GM21528 (cell line): ENCODE results near the gene PLEKHG1.

ENCODE experiments used
- ATAC-seq: cut with Tn5 transposase; IDR thresholded peaks from one replicate; pipeline ENCODE4 v1.9.1; 2021; ENCODE audit warnings: mild to moderate bottlenecking, moderate library complexity; ENCODE audit not compliant: unreplicated experiment, low FRiP score

The PLEKHG1 gene

DNA sequence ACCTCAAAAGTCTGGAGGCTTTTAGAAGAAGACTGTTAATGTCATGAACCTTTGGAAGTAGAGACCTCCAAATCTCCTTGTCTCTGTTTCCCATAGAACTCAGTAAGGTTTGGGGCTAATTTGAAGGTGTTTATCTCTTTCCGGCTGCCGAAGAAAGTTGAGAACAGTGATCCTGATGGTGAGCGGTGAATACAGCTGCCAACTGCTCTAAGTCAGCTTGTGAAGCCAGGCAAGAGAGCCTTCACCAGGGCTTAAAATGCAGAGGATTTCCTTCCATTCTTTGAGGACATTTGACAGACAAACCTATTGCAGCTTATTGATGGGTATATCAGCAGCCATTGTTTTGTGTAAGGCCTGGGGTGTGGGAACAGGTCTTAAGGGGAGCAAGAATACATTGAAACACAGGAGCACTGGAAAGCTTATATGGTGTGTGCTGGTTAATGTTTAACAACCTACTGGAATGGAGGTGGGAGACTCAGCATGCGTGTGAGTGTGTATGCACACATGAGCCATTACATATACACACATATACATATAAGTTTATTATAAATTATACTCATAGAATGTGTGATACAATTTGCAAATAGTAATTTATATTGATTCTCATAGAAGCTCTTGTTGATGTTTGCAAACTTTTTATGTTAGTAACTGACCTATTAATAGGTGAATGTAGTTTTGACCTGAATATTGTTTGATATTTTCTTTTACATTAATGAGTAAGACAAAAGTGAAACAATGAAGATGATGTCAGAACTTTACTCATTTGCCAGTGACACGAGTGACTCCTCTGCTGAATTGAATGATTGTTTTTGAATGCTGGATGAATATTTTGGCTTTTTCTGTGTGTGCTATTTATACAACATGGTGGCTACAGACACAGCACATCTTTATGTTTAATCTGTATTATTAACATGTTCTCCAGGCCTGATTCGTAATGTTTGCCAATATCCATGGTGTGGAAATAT lies 18.1 kb downstream of the PLEKHG1 start:
- no peak for ATAC-seq

DNA sequence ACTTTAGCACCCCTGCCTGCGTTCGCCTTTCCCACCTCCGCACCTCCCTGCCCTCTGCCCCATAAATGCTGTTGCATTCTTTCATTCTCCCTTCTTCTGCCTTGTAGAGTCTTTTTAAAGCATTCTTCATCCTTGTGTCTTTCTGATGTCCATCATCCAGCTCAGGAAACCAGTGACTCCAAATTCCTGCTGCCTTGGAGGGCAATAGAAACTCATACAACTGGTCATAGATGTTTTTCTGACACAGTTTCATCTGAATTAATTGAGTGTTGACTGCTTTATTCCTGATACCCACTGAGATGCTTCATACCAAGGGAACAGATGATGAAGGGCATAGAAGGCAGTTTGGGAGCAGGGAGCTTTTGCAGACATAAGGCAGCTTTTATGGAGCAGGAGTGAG lies 19.6 kb downstream of the PLEKHG1 start:
- no peak for ATAC-seq

DNA sequence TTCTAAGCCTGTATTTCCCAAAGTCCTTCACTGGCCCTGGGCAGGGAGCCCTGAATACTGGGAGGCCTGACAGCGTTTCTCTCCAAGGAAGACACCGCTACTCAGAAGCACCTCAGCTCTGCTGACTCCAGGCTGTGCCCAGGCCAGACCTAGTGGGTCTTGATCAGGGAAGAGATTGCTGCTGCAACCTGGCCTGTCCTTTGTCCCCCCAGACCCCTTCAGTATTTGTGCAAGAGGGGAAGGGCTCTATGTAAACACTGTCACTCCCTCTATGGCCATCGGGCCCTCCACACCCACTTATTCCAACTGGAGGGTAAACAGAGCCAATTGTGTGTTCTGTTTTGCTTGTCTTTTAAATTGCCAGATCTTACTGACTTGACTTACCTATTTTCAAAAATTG lies 20.6 kb downstream of the PLEKHG1 start:
- ATAC-seq, result no peak

DNA sequence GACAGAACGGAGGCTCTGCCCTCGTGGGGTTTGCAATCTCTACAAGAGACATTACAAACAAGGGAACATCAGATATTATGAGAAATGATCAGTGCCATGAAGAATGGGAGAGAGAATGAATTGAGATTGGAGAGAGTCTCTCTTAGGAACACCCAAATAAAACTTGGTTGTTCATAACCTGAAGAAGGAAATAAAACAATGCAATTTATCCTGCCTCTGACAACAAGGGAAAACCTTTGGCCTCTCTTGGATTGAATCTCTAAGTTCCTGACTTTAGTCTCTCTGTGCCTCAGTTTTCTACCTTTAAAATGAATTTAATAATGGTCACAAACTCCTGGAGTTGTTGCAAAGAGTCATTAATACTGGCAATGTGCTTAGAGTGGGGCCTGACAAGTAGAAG lies 21.1 kb downstream of the PLEKHG1 start:
- no peak for ATAC-seq

DNA sequence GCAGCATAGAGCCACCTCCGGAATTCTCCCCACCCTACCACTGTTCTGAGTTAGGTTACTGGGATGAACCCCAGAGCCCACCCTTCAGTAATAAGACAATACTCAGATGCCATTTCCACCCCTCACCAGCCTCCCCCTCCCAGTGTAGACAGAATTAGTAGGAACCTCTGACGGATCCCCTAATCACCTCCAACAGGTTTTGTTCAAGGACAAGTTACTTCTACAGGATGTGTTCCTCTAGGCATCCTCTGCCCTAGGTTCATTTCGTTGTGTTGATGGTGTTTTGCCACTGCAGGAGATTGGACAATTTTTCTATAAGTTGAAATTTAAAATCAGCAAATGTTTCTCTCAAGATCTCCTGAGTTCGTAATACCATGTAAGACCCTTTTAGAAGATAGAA lies 22.8 kb downstream of the PLEKHG1 start:
- ATAC-seq, result no peak

DNA sequence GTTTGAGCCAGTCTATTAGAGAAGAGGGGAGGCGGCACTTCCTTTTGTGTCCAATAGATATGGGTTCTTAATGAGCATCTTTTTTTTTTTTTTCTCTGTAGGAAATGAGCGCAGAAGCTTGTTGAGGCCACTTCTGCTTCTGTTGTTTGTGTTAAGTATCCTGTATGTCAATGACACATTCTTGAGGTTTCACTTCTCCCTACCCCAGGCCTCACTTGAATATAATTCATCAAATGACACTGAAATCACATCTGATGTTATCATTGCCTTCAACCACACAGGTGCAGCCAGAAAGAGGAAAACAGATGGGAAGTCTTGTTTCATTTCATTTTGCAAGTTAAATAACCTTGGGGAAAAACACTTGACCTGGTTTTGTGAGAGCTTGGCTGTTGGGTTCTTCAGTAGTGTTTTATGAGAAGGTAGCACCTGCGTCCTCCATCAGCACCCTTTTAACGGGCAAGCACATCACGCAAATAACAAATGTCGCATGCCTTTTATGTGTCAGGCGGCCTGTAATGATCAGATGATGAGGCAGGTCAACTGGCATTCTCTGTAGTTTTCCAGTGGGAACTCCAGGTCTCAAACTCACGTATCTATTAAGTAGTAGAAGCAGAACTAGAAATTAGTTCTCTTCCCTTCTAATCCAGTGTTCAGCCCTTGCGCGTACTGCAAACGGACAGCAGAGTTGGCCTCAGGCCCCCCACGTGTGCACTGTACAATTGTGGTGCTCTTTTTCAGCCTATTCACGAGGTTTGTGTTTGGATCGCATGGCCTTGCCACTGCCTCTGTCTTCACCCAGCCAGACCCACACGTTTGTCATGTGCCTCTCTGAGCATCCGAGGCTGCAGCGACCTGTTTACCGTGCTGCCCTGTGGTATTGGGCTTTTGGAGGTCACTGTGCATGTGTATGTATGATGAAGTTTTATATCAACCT lies 23.5 kb downstream of the PLEKHG1 start:
- peak; percentile 98 for ATAC-seq

DNA sequence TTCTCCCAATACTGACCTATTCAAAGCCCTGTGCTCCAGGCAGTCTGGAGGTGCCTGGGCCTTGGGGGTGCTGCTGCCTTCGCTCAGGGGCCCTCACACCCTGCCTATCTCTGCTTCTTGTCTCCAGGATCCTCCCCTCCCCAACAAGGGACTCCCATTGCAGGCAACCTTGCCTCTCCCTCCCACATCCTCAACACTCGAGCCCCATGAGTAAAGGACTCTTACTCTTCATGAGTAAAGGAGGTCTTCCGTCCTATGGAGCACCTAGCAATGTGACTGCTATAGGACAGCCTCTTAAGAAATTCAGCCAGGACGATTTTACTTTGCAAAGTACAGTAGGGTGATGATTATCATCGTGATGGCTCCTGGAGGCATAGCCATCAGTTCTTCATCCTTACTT lies 24.5 kb downstream of the PLEKHG1 start:
- ATAC-seq, result no peak

DNA sequence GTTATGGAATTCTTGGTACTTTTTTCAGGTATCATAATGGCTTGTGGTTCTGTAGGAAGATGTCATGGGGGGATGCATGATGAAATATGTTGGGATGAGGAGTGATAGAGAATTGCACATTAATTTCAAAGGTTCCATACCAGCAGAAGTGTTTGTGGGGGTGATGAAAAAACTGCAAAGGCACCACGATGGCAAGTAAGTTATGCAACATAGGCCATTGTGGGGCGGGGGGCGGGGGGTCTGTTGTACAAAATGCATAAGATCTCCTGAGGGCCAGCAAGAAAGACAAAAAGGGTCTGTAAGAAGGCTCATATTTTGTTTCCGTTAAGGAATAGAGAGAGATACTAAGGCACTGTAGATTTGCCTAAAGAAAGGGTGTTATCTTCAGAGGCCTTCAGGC lies 26.2 kb downstream of the PLEKHG1 start:
- ATAC-seq, result no peak

DNA sequence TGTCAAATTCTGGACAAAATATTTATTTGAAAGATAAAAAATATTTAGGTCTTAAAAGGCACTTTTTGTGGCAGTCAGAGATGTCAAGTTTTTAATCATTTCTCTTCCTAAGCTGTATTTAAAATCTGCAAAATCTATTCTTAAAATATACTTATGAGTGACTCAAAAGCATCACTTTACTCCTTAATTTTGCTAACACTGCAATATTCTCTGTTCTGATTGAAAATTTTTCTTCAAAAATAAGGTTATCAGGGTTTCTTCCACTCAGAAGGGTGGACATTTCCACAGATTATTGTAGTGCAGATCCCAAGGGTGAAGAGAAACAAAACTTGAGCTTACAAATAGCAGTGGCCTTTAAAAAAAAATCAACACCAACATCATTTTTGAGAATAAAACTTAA lies 27.5 kb downstream of the PLEKHG1 start:
- ATAC-seq, result no peak

DNA sequence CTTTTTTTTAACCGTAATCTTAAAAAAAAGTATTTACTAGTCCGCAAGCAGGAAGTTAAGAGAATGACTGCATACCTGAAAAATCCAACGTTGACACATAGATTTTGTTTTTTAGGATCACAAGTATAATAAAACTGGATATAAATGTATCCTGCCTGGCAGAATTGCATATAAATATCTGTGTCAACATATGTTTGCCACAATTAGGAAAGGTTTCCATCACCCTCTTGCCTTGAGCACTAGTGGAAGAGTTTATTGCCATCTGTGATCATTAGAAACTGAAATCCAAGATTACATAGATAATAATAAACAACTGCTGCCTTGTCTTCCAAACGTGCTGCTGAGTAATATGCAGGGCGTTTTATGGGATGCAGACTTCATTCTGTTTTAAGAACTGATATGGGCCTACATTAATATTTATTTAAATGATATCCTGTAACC lies 27.9 kb downstream of the PLEKHG1 start:
- ATAC-seq, result no peak

DNA sequence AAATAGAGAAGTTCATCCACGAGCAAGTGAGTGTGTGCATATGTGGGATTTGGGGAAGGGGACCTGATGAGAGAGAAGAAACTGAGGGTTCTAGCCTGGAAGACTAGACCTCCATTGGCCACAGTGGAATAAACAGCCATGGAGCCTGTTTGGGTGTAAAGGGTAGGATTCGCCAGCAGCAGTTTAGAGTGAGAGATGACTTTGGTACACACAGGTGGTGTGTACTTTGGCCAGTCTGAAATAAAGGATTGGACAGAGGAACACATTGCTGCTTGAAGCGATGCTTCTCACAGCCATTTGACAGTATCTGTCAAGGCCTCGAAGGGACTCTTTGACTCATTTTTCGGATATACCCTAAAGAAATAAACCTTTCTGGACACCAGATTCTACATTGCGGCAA lies 29.2 kb downstream of the PLEKHG1 start:
- ATAC-seq, result no peak

DNA sequence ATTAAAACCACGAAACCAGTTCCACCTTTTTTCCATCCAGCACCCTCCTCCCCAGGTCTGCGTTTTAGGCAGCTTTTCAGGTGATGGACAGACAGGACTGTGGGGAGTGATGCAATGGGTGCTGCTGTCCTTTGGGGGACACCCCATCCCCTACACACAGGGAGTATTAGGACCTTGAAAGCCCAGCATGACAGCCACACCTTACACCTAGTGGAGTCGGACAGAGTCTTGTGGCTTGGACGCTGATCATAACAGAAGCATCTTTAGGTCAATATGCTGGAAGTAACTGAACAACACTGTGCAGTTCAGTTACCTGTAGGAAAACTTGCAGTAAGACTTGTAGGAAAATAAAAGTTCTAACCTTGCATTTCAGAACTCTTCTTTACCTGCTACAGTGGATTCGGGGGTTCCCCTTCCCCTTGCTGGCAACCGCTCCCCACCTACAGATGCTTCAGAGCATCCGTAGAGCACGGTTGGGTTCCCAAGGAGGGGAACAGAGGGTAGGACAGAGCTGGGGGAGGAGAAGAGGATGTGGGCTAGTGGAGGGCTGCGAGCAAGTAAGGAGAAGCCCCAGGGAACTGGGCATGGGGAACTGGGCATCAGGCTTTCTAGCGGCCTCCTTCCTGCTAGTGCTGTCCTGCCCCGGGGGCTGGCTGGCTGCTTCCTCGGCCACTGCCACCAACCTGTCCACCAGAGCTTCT lies 31.7 kb downstream of the PLEKHG1 start:
- ATAC-seq, result no peak

DNA sequence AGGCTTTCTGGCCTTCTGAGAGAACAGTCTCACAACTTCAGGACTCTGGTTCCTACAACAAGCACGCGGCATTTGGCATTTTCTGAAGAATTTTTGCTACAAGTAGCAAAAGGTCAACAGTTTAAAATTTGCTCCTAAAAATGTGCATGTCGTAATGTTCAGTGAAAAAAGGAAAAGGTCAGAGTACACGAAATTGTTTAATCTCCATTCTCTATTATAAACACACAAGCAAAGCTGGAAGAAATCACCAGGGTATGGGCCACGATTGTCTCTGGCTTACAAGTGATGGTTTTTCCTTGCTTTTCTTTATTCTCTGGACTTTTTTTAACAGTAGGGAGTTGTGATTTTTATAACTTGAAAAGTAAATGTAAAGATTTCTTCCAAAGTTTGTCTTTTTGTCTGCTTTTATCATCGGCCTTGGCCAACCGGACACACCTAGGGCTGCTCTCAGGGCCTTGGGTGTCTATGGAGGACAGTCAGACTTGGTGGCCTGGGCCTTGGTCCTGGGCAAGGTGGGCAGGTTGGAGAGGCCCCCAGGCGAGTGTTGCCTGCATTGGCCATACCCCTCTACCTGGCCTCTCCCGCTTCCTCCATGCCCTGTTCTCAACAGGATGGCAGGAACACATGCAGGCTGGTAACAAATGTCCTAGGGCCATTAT lies 32.4 kb downstream of the PLEKHG1 start:
- ATAC-seq, result no peak

DNA sequence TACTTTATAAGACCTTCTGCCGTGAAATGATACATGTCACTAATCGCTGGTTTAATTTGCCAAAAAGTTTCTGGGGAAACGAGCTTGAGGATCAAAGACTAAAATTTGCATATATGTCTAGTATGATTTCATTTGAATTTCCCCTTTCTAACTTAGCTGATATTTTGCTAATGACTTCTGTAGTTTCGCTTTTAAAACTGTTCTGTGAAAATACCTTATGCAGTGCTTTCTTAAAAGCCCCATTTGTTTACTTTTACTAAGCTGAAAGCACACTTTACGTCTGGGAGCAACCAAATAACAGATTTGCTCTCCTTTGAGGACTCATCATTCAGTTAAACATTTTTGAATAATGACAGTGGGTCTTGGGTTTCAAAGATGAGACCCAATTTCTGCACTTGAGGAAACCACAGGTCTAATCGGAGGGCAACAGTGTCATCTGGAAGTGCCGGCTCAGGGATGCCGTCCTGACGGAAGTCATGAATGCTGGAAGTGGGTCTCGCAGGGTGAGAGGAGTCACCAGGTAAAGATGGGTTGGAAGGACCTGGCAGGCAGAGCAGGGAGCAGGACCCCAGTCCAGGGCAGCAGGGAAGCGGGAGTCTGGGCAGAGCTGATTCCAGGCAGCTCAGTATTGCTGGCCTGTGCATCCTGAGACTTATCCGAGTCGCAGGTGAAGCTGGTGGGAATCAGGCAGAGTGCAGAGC lies 33.2 kb downstream of the PLEKHG1 start:
- ATAC-seq, result peak; percentile 48

DNA sequence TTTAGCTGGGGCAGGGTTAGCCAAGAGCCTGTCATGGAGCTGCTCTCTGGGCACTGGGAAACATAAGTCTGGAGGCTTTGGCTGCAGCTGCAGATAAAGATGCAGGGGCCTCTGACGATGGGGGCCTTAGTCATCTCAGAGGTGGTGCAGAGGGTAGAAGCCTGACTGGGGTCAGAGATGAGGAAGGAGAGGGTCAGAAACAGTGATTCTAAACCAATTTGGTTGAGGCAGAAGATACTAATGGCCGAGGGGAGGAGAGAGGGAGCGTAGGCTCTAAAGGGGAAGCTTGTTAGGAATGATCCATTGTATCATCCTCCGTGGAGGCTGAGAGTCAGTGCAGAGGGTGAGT lies 33.8 kb downstream of the PLEKHG1 start:
- ATAC-seq, result peak; percentile 13

DNA sequence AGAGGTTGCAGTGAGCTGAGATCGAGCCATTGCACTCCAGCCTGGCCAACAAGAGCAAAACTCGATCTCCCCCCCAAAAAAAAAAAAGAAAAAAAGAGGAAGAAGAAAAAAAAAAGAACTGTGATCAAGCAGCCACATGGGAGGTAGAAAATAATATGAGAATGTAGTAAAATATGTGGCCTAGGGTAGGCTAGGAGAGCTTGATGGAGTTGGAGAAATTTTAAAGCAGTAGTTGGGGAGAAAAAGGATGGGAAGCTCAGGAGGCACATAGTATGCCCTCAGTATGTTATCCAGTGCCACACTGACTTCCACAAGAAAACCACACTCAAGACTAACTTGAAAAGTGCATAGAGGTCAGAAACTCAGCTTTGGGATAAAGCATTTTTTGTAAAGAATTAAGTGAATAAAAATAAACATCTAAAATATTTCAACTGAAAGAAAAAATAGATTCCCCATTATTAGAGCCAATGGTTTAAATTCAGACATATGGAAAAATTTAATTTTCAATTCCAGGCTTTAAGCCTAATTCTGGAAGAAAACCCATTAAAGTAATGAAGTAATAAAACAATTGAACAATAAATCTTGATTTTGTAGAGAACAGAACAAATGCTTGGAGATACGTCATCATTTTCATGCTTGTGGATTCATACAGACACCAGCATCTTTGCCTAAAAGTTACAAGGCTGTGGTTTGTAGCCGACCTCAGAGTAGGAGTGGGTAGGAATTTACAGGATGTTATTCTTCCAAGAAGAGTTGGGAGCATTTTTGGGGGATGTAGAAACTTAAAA lies 34.7 kb downstream of the PLEKHG1 start:
- ATAC-seq, result no peak

DNA sequence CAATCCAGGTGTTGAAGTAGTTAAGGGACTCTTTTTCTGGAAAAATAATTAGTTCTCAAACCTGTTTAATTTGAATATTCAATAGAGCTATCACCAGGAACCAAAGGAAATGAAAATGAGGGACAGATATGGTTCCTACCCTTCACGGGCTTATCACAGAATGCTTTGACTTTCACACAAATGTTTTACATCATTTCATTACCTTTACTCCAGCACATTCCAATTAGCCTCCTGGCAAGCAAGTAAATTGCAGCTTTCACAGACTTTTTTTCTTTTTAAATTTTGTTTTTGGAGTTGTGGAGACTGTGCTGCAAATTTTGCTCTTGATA lies 35.2 kb downstream of the PLEKHG1 start:
- no peak for ATAC-seq

DNA sequence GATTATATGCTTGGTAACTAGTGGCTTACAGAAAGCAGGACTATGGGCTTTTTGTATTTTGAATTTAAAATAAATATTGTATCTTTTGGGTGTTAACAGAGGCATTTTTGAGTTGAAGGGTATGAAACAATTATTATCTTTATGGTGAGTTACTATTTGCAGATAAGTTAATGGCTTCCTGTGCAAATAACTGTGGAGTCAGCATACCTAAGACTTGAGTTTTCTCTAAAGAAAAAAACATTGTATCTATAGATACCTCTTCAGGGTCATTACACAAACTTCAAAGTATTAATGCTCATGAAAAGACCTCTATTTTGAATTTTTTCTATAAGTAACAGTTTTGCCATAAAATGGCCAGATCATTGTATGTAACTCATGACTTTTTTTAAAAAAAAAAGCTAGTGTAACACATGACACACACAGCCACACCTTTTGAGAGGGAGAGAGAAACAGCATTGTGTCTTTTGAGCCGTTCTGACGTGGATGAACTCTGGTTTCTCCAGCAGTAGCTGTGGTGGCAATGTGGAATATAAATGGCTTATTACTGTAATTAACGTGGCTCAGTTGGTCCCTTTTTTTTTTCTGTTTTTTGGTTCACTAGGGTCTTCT lies 36.3 kb downstream of the PLEKHG1 start:
- ATAC-seq, result no peak

DNA sequence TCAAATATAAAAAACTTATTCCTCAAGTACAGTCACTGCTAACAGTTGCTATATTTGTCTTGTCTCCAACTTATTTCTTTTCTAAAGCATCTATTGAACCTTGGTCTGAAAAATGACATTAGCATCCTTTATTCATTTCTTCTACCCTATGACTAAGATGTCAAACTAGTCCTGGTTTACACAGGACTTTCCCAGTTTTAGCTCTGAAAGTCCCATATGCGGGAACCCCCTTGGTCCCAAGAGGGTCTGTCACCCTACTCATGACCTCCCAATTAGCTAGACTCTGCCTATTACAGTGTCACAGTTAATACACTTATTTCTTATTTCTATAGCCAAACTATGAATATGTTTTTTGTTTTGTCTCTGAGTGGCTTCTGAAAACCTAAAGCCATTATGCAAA lies 37.1 kb downstream of the PLEKHG1 start:
- ATAC-seq, result no peak
